ENCODE results near the gene JAKMIP1. TPM values are rescaled to one million over a fixed set of nuclear protein-coding genes. Genes with fewer than 3 reads are reported as not detected.

The JAKMIP1 gene
- total RNA-seq, 1 donor from 2014 or later, result 0.54 TPM

- no peaks in the 10 kb centered on the region for H3K36me3 Mint-ChIP-seq (ENCODE audit: low read depth)
- H3K27ac Mint-ChIP-seq (ENCODE audit: unreplicated experiment), result no peak overlapping the region
- no peak for DNase-seq (ENCODE audit: low read depth, low spot score)
- H3K4me3 Mint-ChIP-seq, result no peak overlapping the region
- TF ChIP-seq CTCF (conservative IDR thresholded peaks at IDR 0.05), result no peak
- peaks cover 10% of the 10 kb centered on the region for H3K4me1 Mint-ChIP-seq
- peaks cover 5% of the 10 kb centered on the region for H3K27me3 Mint-ChIP-seq (ENCODE audit: low read depth)
- peaks cover 4% of the 10 kb centered on the region for H3K9me3 Mint-ChIP-seq
Measured at GRCh38 chr4:6063684-6064083, 136.7 kb downstream of the JAKMIP1 start.

GRCh38 chr4:6062133-6062532, 138.2 kb downstream of the JAKMIP1 start:
- Mint-ChIP-seq H3K27me3 (ENCODE audit: low read depth) (peaks cover 5% of the 10 kb centered on the region), H3K9me3 (peaks cover 6% of the 10 kb centered on the region), H3K4me3 (no peak overlapping the region), H3K36me3 (ENCODE audit: low read depth) (peaks cover 3% of the 10 kb centered on the region), H3K27ac (ENCODE audit: unreplicated experiment) (no peak overlapping the region), H3K4me1 (peaks cover 11% of the 10 kb centered on the region)
- DNase-seq (ENCODE audit: low read depth, low spot score), result no peak
- no peak for TF ChIP-seq CTCF (conservative IDR thresholded peaks at IDR 0.05)

- Mint-ChIP-seq H3K36me3 (ENCODE audit: low read depth) (peaks cover 3% of the 10 kb centered on the region), H3K9me3 (peaks cover 6% of the 10 kb centered on the region)
- no peak for TF ChIP-seq CTCF (conservative IDR thresholded peaks at IDR 0.05)
Measured at GRCh38 chr4:6059375-6059805, 141.0 kb downstream of the JAKMIP1 start.

GRCh38 chr4:6058531-6059374, 141.6 kb downstream of the JAKMIP1 start:
- no peak for DNase-seq (ENCODE audit: low read depth, low spot score)
- Mint-ChIP-seq H3K4me3 (no peak overlapping the region), H3K27ac (ENCODE audit: unreplicated experiment) (no peak overlapping the region), H3K36me3 (ENCODE audit: low read depth) (peaks cover 3% of the 10 kb centered on the region), H3K27me3 (ENCODE audit: low read depth) (no peaks in the 10 kb centered on the region), H3K4me1 (peaks cover 6% of the 10 kb centered on the region), H3K9me3 (peaks cover 6% of the 10 kb centered on the region)
- TF ChIP-seq CTCF (conservative IDR thresholded peaks at IDR 0.05), result no peak

More at GRCh38 chr4:6059375-6059805, 141.0 kb downstream of the JAKMIP1 start:
- Mint-ChIP-seq H3K27ac (ENCODE audit: unreplicated experiment) (no peak overlapping the region), H3K27me3 (ENCODE audit: low read depth) (no peaks in the 10 kb centered on the region), H3K4me1 (peaks cover 6% of the 10 kb centered on the region), H3K4me3 (no peak overlapping the region)
- no peak for DNase-seq (ENCODE audit: low read depth, low spot score)

GRCh38 chr4:6056976-6057766, 143.2 kb downstream of the JAKMIP1 start:
- Mint-ChIP-seq H3K27me3 (ENCODE audit: low read depth) (no peaks in the 10 kb centered on the region), H3K4me1 (peaks cover 6% of the 10 kb centered on the region), H3K4me3 (no peak overlapping the region), H3K27ac (ENCODE audit: unreplicated experiment) (no peak overlapping the region), H3K36me3 (ENCODE audit: low read depth) (peaks cover 3% of the 10 kb centered on the region), H3K9me3 (peaks cover 6% of the 10 kb centered on the region)
- no peak for TF ChIP-seq CTCF (conservative IDR thresholded peaks at IDR 0.05)
- DNase-seq (ENCODE audit: low read depth, low spot score), result peak; percentile 14
